Measurements from ENCODE around the gene FOXO1.
"Not testable (repeated sequence)": the region's sequence is repeated elsewhere in the genome, so short reads cannot be mapped to it uniquely, and the experiment has no call there.

The FOXO1 gene

GRCh38 chr13:40666933-40667621 is 636 bp upstream of the FOXO1 start:
- TF ChIP-seq CTCF (conservative IDR thresholded peaks at IDR 0.05; ENCODE audit: low read depth): no peak
- POLR2A ChIA-PET (ENCODE audit: low non-redundant PET): no interaction called here
- peak overlapping the region; percentile 90 for H3K27ac ChIP-seq
- CTCF ChIA-PET: interaction anchor here (0.7 kb wide), 1 partner anchor 726 kb away, joined by 3 read pairs; no protein-coding TSS in a partner anchor
- DNase-seq (ENCODE audit: low spot score): peak; percentile 44

GRCh38 chr13:40665126-40666044 is 1.1 kb downstream of the FOXO1 start:
- CTCF ChIA-PET: no interaction called here
- POLR2A ChIA-PET (ENCODE audit: low non-redundant PET): interaction anchor here (0.5 to 0.6 kb wide), 2 partner anchors 110 to 171 kb away, joined by 3 read pairs; no protein-coding TSS in a partner anchor
- DNase-seq (ENCODE audit: low spot score): peak; percentile 32
- peak overlapping the region; percentile 90 for H3K27ac ChIP-seq
- TF ChIP-seq CTCF (conservative IDR thresholded peaks at IDR 0.05; ENCODE audit: low read depth): no peak

GRCh38 chr13:40664350-40665125 is 1.9 kb downstream of the FOXO1 start:
- TF ChIP-seq CTCF (conservative IDR thresholded peaks at IDR 0.05; ENCODE audit: low read depth): no peak
- CTCF ChIA-PET: interaction anchor here (0.6 kb wide), 2 partner anchors 9 to 539 kb away, joined by 4 to 7 read pairs; no protein-coding TSS in a partner anchor
- peak overlapping the region; percentile 90 for H3K27ac ChIP-seq
- POLR2A ChIA-PET (ENCODE audit: low non-redundant PET): interaction anchor here (0.6 kb wide), 1 partner anchor 170 kb away, joined by 3 read pairs; no protein-coding TSS in a partner anchor
- DNase-seq (ENCODE audit: low spot score): peak; percentile 29

GRCh38 chr13:40664100-40664349 is 2.4 kb downstream of the FOXO1 start:
- DNase-seq (ENCODE audit: low spot score); POLR2A ChIA-PET (ENCODE audit: low non-redundant PET): not testable (repeated sequence)
- CTCF ChIA-PET: interaction anchor here (0.6 kb wide), 2 partner anchors 9 to 539 kb away, joined by 4 to 7 read pairs; no protein-coding TSS in a partner anchor
- peak overlapping the region; percentile 90 for H3K27ac ChIP-seq

GRCh38 chr13:40662866-40663265 is 3.6 kb downstream of the FOXO1 start:
- peak; percentile 9 for DNase-seq (ENCODE audit: low spot score)
- no peak for TF ChIP-seq CTCF (conservative IDR thresholded peaks at IDR 0.05; ENCODE audit: low read depth)
- CTCF ChIA-PET: interaction anchor here (0.6 to 0.7 kb wide), 2 partner anchors 426 to 720 kb away, joined by 5 read pairs; no protein-coding TSS in a partner anchor
- POLR2A ChIA-PET (ENCODE audit: low non-redundant PET): no interaction called here
- no peak overlapping the region for H3K27ac ChIP-seq

GRCh38 chr13:40661875-40662665 is 4.4 kb downstream of the FOXO1 start:
- CTCF ChIA-PET: interaction anchor here (0.6 to 1.2 kb wide), 2 partner anchors 480 to 593 kb away, joined by 3 read pairs; no protein-coding TSS in a partner anchor
- DNase-seq (ENCODE audit: low spot score): no peak
- no peak for TF ChIP-seq CTCF (conservative IDR thresholded peaks at IDR 0.05; ENCODE audit: low read depth)
- POLR2A ChIA-PET (ENCODE audit: low non-redundant PET): no interaction called here
- no peak overlapping the region for H3K27ac ChIP-seq
